Adrenal gland (tissue), 5 donors: ENCODE measurements around the gene CNRIP1.

ENCODE experiments used
- CTCF ChIP-seq, 6 experiments: fragments of 450-650 bp in 4 of 6; fragments of 200-600 bp in 2 of 6; sonication (generic) in 1 of 6; IDR thresholded peaks; 1 replicate in 5 of 6; 2 replicates in 1 of 6; pipeline versions ENCODE4 v1.5.1 to v1.8.0; 2016 to 2021; ENCODE audit warnings: antibody characterized with exemption in 6 of 6, mild to moderate bottlenecking in 2 of 6, moderate library complexity in 1 of 6
- POLR2A ChIP-seq, 2 donors: fragments of 450-650 bp; IDR thresholded peaks; one replicate each; pipeline ENCODE4 v1.6.1; 2017; ENCODE audit warnings: antibody characterized with exemption in 2 of 2, mild to moderate bottlenecking in 2 of 2, moderate library complexity in 1 of 2
- donor health status: DM: no; HTN: no; CAD: no.

DNA sequence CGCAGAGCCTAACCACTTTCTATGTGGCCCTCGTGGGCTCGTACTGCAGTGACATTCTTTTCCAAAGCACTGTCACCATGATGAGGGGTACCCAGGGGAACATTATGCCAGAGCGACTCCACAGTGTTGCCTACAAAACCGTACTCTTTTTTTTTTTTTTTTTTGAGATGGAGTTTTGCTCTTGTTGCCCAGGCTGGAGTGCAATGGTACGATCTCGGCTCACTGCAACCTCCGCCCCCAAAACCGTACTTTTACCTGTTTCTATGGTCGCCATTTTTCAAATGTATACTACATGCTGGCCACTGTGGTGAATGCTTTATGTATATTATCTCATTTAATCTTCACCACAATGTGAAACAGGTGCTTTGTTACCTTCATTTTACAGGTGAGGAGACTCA, 49.6 kb upstream of the CNRIP1 start:
- TF ChIP-seq CTCF (IDR thresholded peaks at IDR 0.05): no peak
- TF ChIP-seq POLR2A (IDR thresholded peaks at IDR 0.05): no peak
